Thyroid gland (tissue), 4 donors: ENCODE measurements around the gene EDNRB.

ENCODE experiments used
- CTCF ChIP-seq, 6 experiments: fragments of 200-600 bp in 3 of 6; fragments of 450-650 bp in 3 of 6; sonication (generic) in 3 of 6; IDR thresholded peaks; one replicate each; pipeline ENCODE4 v1.5.1; 2016 to 2019; ENCODE audit warnings: antibody characterized with exemption in 6 of 6, mild to moderate bottlenecking in 2 of 6, inconsistent platforms in 1 of 6, moderate library complexity in 1 of 6
- POLR2A ChIP-seq, 2 donors: fragments of 450-650 bp; IDR thresholded peaks; one replicate each; pipeline ENCODE4 v1.6.1; 2017; ENCODE audit warnings: antibody characterized with exemption in 2 of 2, mild to moderate bottlenecking in 2 of 2, moderate library complexity in 1 of 2

GRCh38 chr13:77919921-77920294 lies 1.3 kb upstream of the EDNRB start:
- no peak for TF ChIP-seq CTCF (IDR thresholded peaks at IDR 0.05)
- TF ChIP-seq POLR2A (IDR thresholded peaks at IDR 0.05), result no peak
